H9 (cell line): ENCODE results near the gene PPM1M. TPM values are rescaled to one million over a fixed set of nuclear protein-coding genes. Genes with fewer than 3 reads are reported as not detected.

Experiments
- DNase-seq: peaks from one replicate; pipeline ENCODE4 v3.0.0-alpha.2; 2017
- H2AFZ ChIP-seq: one replicate; pipeline ENCODE4 v1.6.1; 2013; ENCODE audit warnings: mild to moderate bottlenecking, low read length, control low read depth, moderate library complexity
- H2AK5ac ChIP-seq: 2 replicates; pipeline ENCODE4 v1.6.1; 2013; ENCODE audit warnings: low read length, control low read depth, mixed read lengths; ENCODE audit not compliant: insufficient read length
- H2BK120ac ChIP-seq: one replicate; pipeline ENCODE4 v1.6.1; 2013; ENCODE audit warnings: low read depth, mild to moderate bottlenecking, low read length, control low read depth, inconsistent platforms; ENCODE audit not compliant: poor library complexity, severe bottlenecking
- H2BK12ac ChIP-seq: 2 replicates; pipeline ENCODE4 v1.6.1; 2013; ENCODE audit warnings: low read length, control low read depth, mixed read lengths, low read depth; ENCODE audit not compliant: insufficient read length
- H2BK15ac ChIP-seq: 2 replicates; pipeline ENCODE4 v1.6.1; 2013; ENCODE audit warnings: low read depth, low read length, control low read depth
- H2BK20ac ChIP-seq: one replicate; pipeline ENCODE4 v1.6.1; 2013; ENCODE audit warnings: low read depth, mild to moderate bottlenecking, low read length, control low read depth, inconsistent platforms; ENCODE audit not compliant: poor library complexity, severe bottlenecking
- H2BK5ac ChIP-seq: 2 replicates; pipeline ENCODE4 v1.6.1; 2013; ENCODE audit warnings: low read length, control low read depth, mixed read lengths; ENCODE audit not compliant: insufficient read length
- H3K14ac ChIP-seq: 2 replicates; pipeline ENCODE4 v1.6.1; 2013; ENCODE audit warnings: low read length, control low read depth; ENCODE audit not compliant: insufficient read depth
- H3K18ac ChIP-seq: 2 replicates; pipeline ENCODE4 v1.6.1; 2013; ENCODE audit warnings: low read depth, mild to moderate bottlenecking, mixed read lengths, low read length, control low read depth; ENCODE audit not compliant: insufficient read length
- H3K23ac ChIP-seq: 2 replicates; pipeline ENCODE4 v1.6.1; 2013; ENCODE audit warnings: low read length, control low read depth, mixed read lengths, low read depth; ENCODE audit not compliant: insufficient read length
- H3K23me2 ChIP-seq: 2 replicates; pipeline ENCODE4 v1.6.1; 2013; ENCODE audit warnings: low read depth, mild to moderate bottlenecking, mixed read lengths, low read length, control low read depth; ENCODE audit not compliant: insufficient read length, poor library complexity, severe bottlenecking
- H3K27ac ChIP-seq: 2 replicates; pipeline ENCODE4 v1.5.1; 2013; ENCODE audit warnings: low read length, control low read depth, mixed read lengths, low read depth; ENCODE audit not compliant: insufficient read length
- H3K27me3 ChIP-seq: 2 replicates; pipeline ENCODE4 v1.6.1; 2013; ENCODE audit warnings: low read length, control low read depth, inconsistent platforms; ENCODE audit not compliant: insufficient read depth
- H3K4ac ChIP-seq: 2 replicates; pipeline ENCODE4 v1.6.1; 2013; ENCODE audit warnings: low read depth, mild to moderate bottlenecking, control low read depth, inconsistent platforms, low read length, moderate library complexity
- H3K4me1 ChIP-seq: 2 replicates; pipeline ENCODE4 v1.6.1; 2013; ENCODE audit warnings: low read length, control low read depth, inconsistent platforms; ENCODE audit not compliant: insufficient read depth
- H3K4me2 ChIP-seq: 2 replicates; pipeline ENCODE4 v1.6.1; 2013; ENCODE audit warnings: low read length, control low read depth, mixed read lengths; ENCODE audit not compliant: insufficient read length, insufficient read depth
- H3K56ac ChIP-seq: 2 replicates; pipeline ENCODE4 v1.6.1; 2013; ENCODE audit warnings: low read depth, mild to moderate bottlenecking, mixed read lengths, low read length, control low read depth; ENCODE audit not compliant: insufficient read length
- H3K79me1 ChIP-seq: 2 replicates; pipeline ENCODE4 v1.6.1; 2013; ENCODE audit warnings: low read depth, mild to moderate bottlenecking, moderate library complexity, low read length, control low read depth, inconsistent platforms; ENCODE audit not compliant: insufficient read depth, poor library complexity, severe bottlenecking
- H3K79me2 ChIP-seq: 2 replicates; pipeline ENCODE4 v1.6.1; 2013; ENCODE audit warnings: low read length, control low read depth, inconsistent platforms; ENCODE audit not compliant: insufficient read depth
- H3K9ac ChIP-seq: 2 replicates; pipeline ENCODE4 v1.6.1; 2013; ENCODE audit warnings: low read length, control low read depth, mixed read lengths; ENCODE audit not compliant: insufficient read length; ENCODE audit errors: extremely low read depth
- H3K9me3 ChIP-seq: one replicate; pipeline ENCODE4 v1.6.1; 2013; ENCODE audit warnings: low read depth, low read length, inconsistent platforms; ENCODE audit not compliant: control insufficient read depth
- H3T11ph ChIP-seq: one replicate; pipeline ENCODE4 v1.6.1; 2013; ENCODE audit warnings: mild to moderate bottlenecking, low read length, control low read depth, inconsistent platforms
- H4K20me1 ChIP-seq: one replicate; pipeline ENCODE4 v1.6.1; 2013; ENCODE audit not compliant: control insufficient read depth, insufficient read length, insufficient read depth
- H4K5ac ChIP-seq: 2 replicates; pipeline ENCODE4 v1.6.1; 2013; ENCODE audit warnings: low read depth, mild to moderate bottlenecking, mixed read lengths, low read length, control low read depth; ENCODE audit not compliant: insufficient read length
- H4K8ac ChIP-seq: replicated peaks from 2 replicates; pipeline ENCODE4 v1.6.1; 2013; ENCODE audit warnings: low read length, control low read depth, mixed read lengths, low read depth; ENCODE audit not compliant: insufficient read length
- H4K91ac ChIP-seq: 2 replicates; pipeline ENCODE4 v1.6.1; 2013; ENCODE audit warnings: low read depth, mild to moderate bottlenecking, moderate library complexity, mixed read lengths, low read length, control low read depth; ENCODE audit not compliant: insufficient read length
- H3K27ac Mint-ChIP-seq, 3 experiments: 2 replicates in 2 of 3; 3 replicates in 1 of 3; pipeline ENCODE4 v1.8.0; 2020 to 2021; ENCODE audit warnings: mixed read lengths in 3 of 3, mild to moderate bottlenecking in 1 of 3, moderate library complexity in 1 of 3
- H3K27me3 Mint-ChIP-seq: 2 replicates; pipeline ENCODE4 v1.8.0; 2021; ENCODE audit warnings: low read depth, mild to moderate bottlenecking, moderate library complexity, mixed read lengths
- H3K36me3 Mint-ChIP-seq, 3 experiments: 2 replicates in 2 of 3; 3 replicates in 1 of 3; pipeline ENCODE4 v1.8.0; 2020 to 2021; ENCODE audit warnings: low read depth in 3 of 3, mixed read lengths in 3 of 3; ENCODE audit not compliant: insufficient read depth in 1 of 3
- H3K4me1 Mint-ChIP-seq, 2 experiments: 2 replicates each; pipeline ENCODE4 v1.8.0; 2020; ENCODE audit warnings: mixed read lengths in 2 of 2
- H3K4me3 Mint-ChIP-seq, 2 experiments: 2 replicates in 1 of 2; 3 replicates in 1 of 2; pipeline ENCODE4 v1.8.0; 2020 to 2021; ENCODE audit warnings: mild to moderate bottlenecking in 2 of 2, mixed read lengths in 2 of 2, moderate library complexity in 1 of 2
- H3K9me3 Mint-ChIP-seq, 2 experiments: 2 replicates in 1 of 2; 3 replicates in 1 of 2; pipeline ENCODE4 v1.8.0; 2020; ENCODE audit warnings: mild to moderate bottlenecking in 2 of 2, mixed read lengths in 2 of 2, moderate library complexity in 1 of 2
- WGBS: extraction: QIAGEN DNeasy Blood & Tissue Kit; methylation state at CpG from one replicate; pipeline ENCODE4 v1.1.7; 2013; ENCODE audit warnings: missing lambda C conversion rate, low lambda C conversion rate, mixed read lengths; ENCODE audit not compliant: insufficient read length; ENCODE audit errors: extremely low coverage; 5-methylcytosine and 5-hydroxymethylcytosine counted together
- total RNA-seq: library from RNA; stranded (reverse); gene quantifications from 2 replicates; pipeline ENCODE4 v1.2.1, GENCODE V29; 2021
- TF ChIP-seq, protein P1 (sequence below): fragments of 200-600 bp; sonication (generic); conservative IDR thresholded peaks from 3 replicates; pipeline ENCODE4 v1.8.0; 2021; ENCODE audit warnings: antibody characterized with exemption, mild to moderate bottlenecking

The PPM1M gene
- total RNA-seq, 1 experiment from 2014 or later: 7.4 TPM

DNA sequence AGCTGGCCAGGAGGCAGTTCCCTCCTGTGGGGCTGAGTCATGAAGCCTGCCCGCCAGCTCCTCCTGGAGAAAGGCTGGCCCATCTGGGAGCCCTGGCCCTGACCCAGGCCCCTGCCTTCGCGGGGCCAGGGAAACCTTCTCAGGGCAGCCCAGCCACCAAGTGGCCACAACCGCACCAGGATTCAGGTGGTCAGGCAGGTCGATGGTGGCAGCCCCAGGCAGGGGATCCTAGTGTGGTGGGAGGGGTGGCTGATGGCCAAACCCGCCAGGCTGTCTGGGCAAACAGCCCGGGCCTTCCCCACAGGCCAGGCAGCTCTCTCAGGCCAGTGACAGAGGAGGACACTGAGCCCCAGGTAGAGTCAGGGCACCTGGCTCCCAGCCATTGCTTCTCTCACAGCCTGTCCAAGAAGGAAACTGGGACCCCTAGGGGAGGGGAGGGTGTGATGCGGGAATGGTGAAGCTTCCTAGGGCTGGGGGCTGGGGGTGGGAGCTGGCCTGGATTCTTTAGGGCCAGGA lies 7.8 kb upstream of the PPM1M start:
- TF ChIP-seq, protein P1, sequence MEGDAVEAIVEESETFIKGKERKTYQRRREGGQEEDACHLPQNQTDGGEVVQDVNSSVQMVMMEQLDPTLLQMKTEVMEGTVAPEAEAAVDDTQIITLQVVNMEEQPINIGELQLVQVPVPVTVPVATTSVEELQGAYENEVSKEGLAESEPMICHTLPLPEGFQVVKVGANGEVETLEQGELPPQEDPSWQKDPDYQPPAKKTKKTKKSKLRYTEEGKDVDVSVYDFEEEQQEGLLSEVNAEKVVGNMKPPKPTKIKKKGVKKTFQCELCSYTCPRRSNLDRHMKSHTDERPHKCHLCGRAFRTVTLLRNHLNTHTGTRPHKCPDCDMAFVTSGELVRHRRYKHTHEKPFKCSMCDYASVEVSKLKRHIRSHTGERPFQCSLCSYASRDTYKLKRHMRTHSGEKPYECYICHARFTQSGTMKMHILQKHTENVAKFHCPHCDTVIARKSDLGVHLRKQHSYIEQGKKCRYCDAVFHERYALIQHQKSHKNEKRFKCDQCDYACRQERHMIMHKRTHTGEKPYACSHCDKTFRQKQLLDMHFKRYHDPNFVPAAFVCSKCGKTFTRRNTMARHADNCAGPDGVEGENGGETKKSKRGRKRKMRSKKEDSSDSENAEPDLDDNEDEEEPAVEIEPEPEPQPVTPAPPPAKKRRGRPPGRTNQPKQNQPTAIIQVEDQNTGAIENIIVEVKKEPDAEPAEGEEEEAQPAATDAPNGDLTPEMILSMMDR: no peak; the same call in 1 of the 3 replicates
- DNase-seq: peak; percentile 68
- Histone ChIP-seq H3K27me3 (no peaks in the 10 kb centered on the region), H2AFZ (no peak overlapping the region), H3K4me1 (peaks cover 15% of the 10 kb centered on the region), H3K14ac (peak overlapping the region; percentile 61; the same call in 1 of the 2 replicates), H3K18ac (no peak overlapping the region), H3K56ac (no peak overlapping the region), H2AK5ac (no peak overlapping the region), H2BK20ac (no peak overlapping the region), H4K8ac (no peak overlapping the region), H3K27ac (no peak overlapping the region), H2BK15ac (no peak overlapping the region), H3K9me3 (no peaks in the 10 kb centered on the region), H2BK5ac (no peak overlapping the region), H3K79me1 (no peaks in the 10 kb centered on the region), H4K20me1 (no peaks in the 10 kb centered on the region), H3K4ac (no peak overlapping the region; the same call in 1 of the 2 replicates), H3K23me2 (peaks cover 8% of the 10 kb centered on the region), H4K91ac (no peak overlapping the region), H3K9ac (no peak overlapping the region), H3T11ph (no peak overlapping the region), H3K79me2 (peaks cover 5% of the 10 kb centered on the region; the same call in 1 of the 2 replicates), H4K5ac (no peak overlapping the region), H3K4me2 (peak overlapping the region; percentile 99), H3K23ac (no peak overlapping the region), H2BK120ac (no peak overlapping the region), H2BK12ac (no peak overlapping the region)
- no peaks in the 10 kb centered on the region for H3K9me3 Mint-ChIP-seq
- peaks cover 3% of the 10 kb centered on the region for H3K27me3 Mint-ChIP-seq
- H3K27ac Mint-ChIP-seq: no peak overlapping the region
- H3K36me3 Mint-ChIP-seq: peaks cover 0 to 19% (median 17%) of the 10 kb centered on the region in 3 experiments; a peak in 5 of 7 replicates
- peaks cover 39 to 47% of the 10 kb centered on the region in 2 experiments for H3K4me1 Mint-ChIP-seq
- no CpG with 5 or more reads among the region's 8 CpGs for WGBS
- H3K4me3 Mint-ChIP-seq: peak overlapping the region; percentile 91 to 95
